ENCODE measurements around the gene SHC2.

GRCh38 chr19:373391-374182 is 87.2 kb downstream of the SHC2 start:
- TF ChIP-seq CTCF (IDR thresholded peaks at IDR 0.05) (no peak; the same call in 1 of the 2 replicates), TCF7L2 (IDR thresholded peaks at IDR 0.05; ENCODE audit: low read depth, low read length) (no peak)
